ENCODE data around the gene COL16A1.

DNA sequence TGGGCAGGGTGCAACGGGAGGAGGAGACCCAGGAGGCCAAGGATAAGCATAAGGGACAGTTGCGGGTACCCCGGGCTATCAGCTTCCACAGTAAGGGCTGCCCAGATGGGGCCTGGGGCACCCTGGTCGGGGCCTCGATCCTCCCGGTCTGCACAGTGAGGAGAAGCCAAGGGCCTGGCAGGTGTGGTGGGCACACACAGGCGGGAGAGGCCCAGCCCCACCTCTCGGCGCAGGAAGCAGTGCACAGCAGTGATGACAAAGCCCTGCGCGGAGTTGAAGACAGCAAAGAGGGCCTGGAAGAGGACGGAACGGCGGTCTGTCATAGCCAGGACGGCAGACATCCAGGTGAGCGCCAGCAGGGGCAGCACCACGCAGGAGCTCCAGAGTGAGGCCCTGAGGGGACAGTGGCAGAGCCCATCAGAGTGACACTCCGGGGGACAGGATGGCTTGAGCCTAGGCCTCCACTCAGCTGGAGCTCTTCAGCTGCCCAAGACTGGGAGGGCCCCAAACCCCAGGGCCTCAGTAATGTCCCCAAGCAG, 29.0 kb upstream of the COL16A1 start:
- TF ChIP-seq TAF1 (IDR thresholded peaks at IDR 0.05; ENCODE audit: low read depth, low read length) (no peak), POLR2A (IDR thresholded peaks at IDR 0.05; ENCODE audit: low read depth, low read length) (no peak), SPI1 (IDR thresholded peaks at IDR 0.05; ENCODE audit: low read depth, low read length) (no peak), PAX5 (IDR thresholded peaks at IDR 0.05; ENCODE audit: insufficient read depth, low read length, severe bottlenecking) (no peak)

All from GM12891 (cell line).